HCT116 (cell line): ENCODE measurements around the gene MAPK8.

Source experiments
- CEBPB ChIP-seq: IDR thresholded peaks from 2 replicates; pipeline ENCODE4 v1.6.1; 2012; ENCODE audit warnings: low read depth
- CTCF ChIP-seq, 3 experiments: fragments of 200-600 bp in 1 of 3; sonication (generic) in 1 of 3; IDR thresholded peaks in 2 of 3; conservative IDR thresholded peaks in 1 of 3; 2 replicates each; pipeline ENCODE4 v1.5.1; 2012 to 2017; ENCODE audit warnings: low read depth in 2 of 3, low read length in 2 of 3, antibody characterized with exemption in 1 of 3, borderline replicate concordance in 1 of 3, control low read depth in 1 of 3, mild to moderate bottlenecking in 1 of 3, mixed read lengths in 1 of 3, mixed run types in 1 of 3, moderate library complexity in 1 of 3; ENCODE audit not compliant: insufficient read depth in 1 of 3
- EZH2 ChIP-seq: fragments of 200-600 bp; sonication (generic); IDR thresholded peaks from 2 replicates; pipeline ENCODE4 v1.6.1; 2017; ENCODE audit warnings: antibody characterized with exemption, mixed run types
- EZH2phosphoT487 ChIP-seq: fragments of 200-600 bp; IDR thresholded peaks from 2 replicates; pipeline ENCODE4 v1.6.1; 2018; ENCODE audit warnings: antibody characterized with exemption, borderline replicate concordance
- JUND ChIP-seq: IDR thresholded peaks from 2 replicates; pipeline ENCODE4 v1.6.1; 2012
- MAX ChIP-seq: IDR thresholded peaks from 2 replicates; pipeline ENCODE4 v1.6.1; 2012
- POLR2A ChIP-seq: IDR thresholded peaks from 2 replicates; pipeline ENCODE4 v1.7.0; 2011; ENCODE audit warnings: borderline replicate concordance; ENCODE audit not compliant: insufficient read depth, insufficient read length; ENCODE audit errors: extremely low read depth
- POLR2AphosphoS5 ChIP-seq: IDR thresholded peaks from 2 replicates; pipeline ENCODE4 v1.6.1; 2011; ENCODE audit warnings: mild to moderate bottlenecking, low read depth, low read length, moderate library complexity
- RAD21 ChIP-seq: IDR thresholded peaks from 2 replicates; pipeline ENCODE4 v1.6.1; 2012; ENCODE audit warnings: low read depth, mild to moderate bottlenecking
- SP1 ChIP-seq: IDR thresholded peaks from 2 replicates; pipeline ENCODE4 v1.6.1; 2012; ENCODE audit warnings: low read depth
- SRF ChIP-seq: IDR thresholded peaks from 2 replicates; pipeline ENCODE4 v1.6.1; 2012; ENCODE audit warnings: low read depth
- TCF7L2 ChIP-seq: IDR thresholded peaks from 2 replicates; pipeline ENCODE4 v1.7.0; 2011; ENCODE audit warnings: borderline replicate concordance, inconsistent platforms; ENCODE audit not compliant: insufficient read depth, insufficient read length; ENCODE audit errors: extremely low read depth
- ZBTB33 ChIP-seq: IDR thresholded peaks from 2 replicates; pipeline ENCODE4 v1.6.1; 2011; ENCODE audit warnings: mild to moderate bottlenecking, low read length, moderate library complexity; ENCODE audit not compliant: insufficient replicate concordance; ENCODE audit errors: extremely low read depth
- ZNF274 ChIP-seq: fragments of 200-500 bp; sonication (Bioruptor generic); IDR thresholded peaks from 2 replicates; pipeline ENCODE4 v1.6.1; 2014; ENCODE audit warnings: mild to moderate bottlenecking, low read depth, low read length, inconsistent platforms

- TF ChIP-seq CEBPB (no peak), POLR2A (no peak), CTCF (IDR thresholded peaks at IDR 0.05 in 2 of 3, conservative IDR thresholded peaks at IDR 0.05 in 1 of 3; ENCODE audit: borderline replicate concordance in 1 of 3, insufficient read depth in 1 of 3, low read depth in 2 of 3, low read length in 2 of 3) (no peak), ZNF274 (no peak), JUND (no peak), TCF7L2 (no peak), POLR2AphosphoS5 (no peak), MAX (no peak), EZH2 (no peak), ZBTB33 (no peak), RAD21 (no peak), EZH2phosphoT487 (no peak), SP1 (no peak), SRF (no peak)
Measured at GRCh38 chr10:48411510-48411909, 105.0 kb downstream of the MAPK8 start.
